ENCODE measurements around the gene YEATS2. TPM values are rescaled to one million over a fixed set of nuclear protein-coding genes. Genes with fewer than 3 reads are reported as not detected.
"Not testable (repeated sequence)": the region's sequence is repeated elsewhere in the genome, so short reads cannot be mapped to it uniquely, and the experiment has no call there.

Gene YEATS2
- total RNA-seq, 1 donor from 2014 or later = 62.2 TPM

- Mint-ChIP-seq H3K36me3 (ENCODE audit: low read depth) (peaks cover 23% of the 10 kb centered on the region), H3K27me3 (no peaks in the 10 kb centered on the region), H3K27ac (peak overlapping the region; percentile 85), H3K9me3 (no peaks in the 10 kb centered on the region), H3K4me3 (peak overlapping the region; percentile 82), H3K4me1 (peaks cover 31% of the 10 kb centered on the region)
- no peak for DNase-seq
- intact Hi-C loops (cut with micrococcal nuclease) = loop anchor here (2.0 to 5.0 kb wide), 2 partner anchors 142 to 460 kb away; partner anchors contain the start of genes DVL3 and KLHL6
These were observed 431 bp upstream of the YEATS2 start for GRCh38 chr3:183697123-183697609.

- Mint-ChIP-seq H3K4me3 (peak overlapping the region; percentile 92), H3K36me3 (ENCODE audit: low read depth) (peaks cover 25% of the 10 kb centered on the region), H3K27ac (peak overlapping the region; percentile 84), H3K4me1 (peaks cover 32% of the 10 kb centered on the region), H3K27me3 (no peaks in the 10 kb centered on the region), H3K9me3 (no peaks in the 10 kb centered on the region)
- intact Hi-C loops (cut with micrococcal nuclease) = loop anchor here (1.0 to 5.0 kb wide), 2 partner anchors 62 to 459 kb away; partner anchors contain the start of gene DVL3
- DNase-seq = peak; percentile 79
These were observed 738 bp downstream of the YEATS2 start for GRCh38 chr3:183698318-183698751.

- Mint-ChIP-seq H3K36me3 (ENCODE audit: low read depth) (peaks cover 28% of the 10 kb centered on the region), H3K4me1 (peaks cover 36% of the 10 kb centered on the region), H3K27ac (peak overlapping the region; percentile 84), H3K9me3 (no peaks in the 10 kb centered on the region), H3K27me3 (no peaks in the 10 kb centered on the region), H3K4me3 (peak overlapping the region; percentile 92)
- intact Hi-C loops (cut with micrococcal nuclease) = loop anchor here (1.0 to 5.0 kb wide), 3 partner anchors 62 to 459 kb away; partner anchors contain the start of gene DVL3
- DNase-seq = peak; percentile 69
These were observed 1.2 kb downstream of the YEATS2 start for GRCh38 chr3:183698756-183699155.

GRCh38 chr3:183699238-183699947 lies 1.8 kb downstream of the YEATS2 start:
- no peaks in the 10 kb centered on the region for H3K27me3 Mint-ChIP-seq
- H3K4me1 Mint-ChIP-seq = peaks cover 37% of the 10 kb centered on the region
- H3K4me3 Mint-ChIP-seq = peak overlapping the region; percentile 92
- peaks cover 31% of the 10 kb centered on the region for H3K36me3 Mint-ChIP-seq (ENCODE audit: low read depth)
- no peak for DNase-seq
- H3K27ac Mint-ChIP-seq = peak overlapping the region; percentile 84
- no peaks in the 10 kb centered on the region for H3K9me3 Mint-ChIP-seq
- intact Hi-C loops (cut with micrococcal nuclease) = loop anchor here (1.0 to 5.0 kb wide), 2 partner anchors 230 to 458 kb away; partner anchors contain the start of gene DVL3

- Mint-ChIP-seq H3K4me1 (peaks cover 47% of the 10 kb centered on the region), H3K27me3 (no peaks in the 10 kb centered on the region), H3K4me3 (no peak overlapping the region), H3K27ac (no peak overlapping the region), H3K9me3 (no peaks in the 10 kb centered on the region), H3K36me3 (ENCODE audit: low read depth) (peaks cover 34% of the 10 kb centered on the region)
- intact Hi-C loops (cut with micrococcal nuclease) = no loop called here
- no peak for DNase-seq
These were observed 4.1 kb downstream of the YEATS2 start for GRCh38 chr3:183701744-183702143.

- H3K27ac Mint-ChIP-seq; intact Hi-C loops (cut with micrococcal nuclease); DNase-seq; H3K4me3 Mint-ChIP-seq; H3K27me3 Mint-ChIP-seq; H3K9me3 Mint-ChIP-seq: not testable (repeated sequence)
- Mint-ChIP-seq H3K4me1 (peaks cover 43% of the 10 kb centered on the region), H3K36me3 (ENCODE audit: low read depth) (peaks cover 35% of the 10 kb centered on the region)
These were observed 6.3 kb downstream of the YEATS2 start for GRCh38 chr3:183703892-183704291.

GRCh38 chr3:183710231-183710630 lies 12.6 kb downstream of the YEATS2 start:
- Mint-ChIP-seq H3K4me1 (peaks cover 17% of the 10 kb centered on the region), H3K36me3 (ENCODE audit: low read depth) (peaks cover 11% of the 10 kb centered on the region), H3K27me3 (no peaks in the 10 kb centered on the region), H3K9me3 (no peaks in the 10 kb centered on the region), H3K27ac (no peak overlapping the region), H3K4me3 (no peak overlapping the region)
- no peak for DNase-seq
- intact Hi-C loops (cut with micrococcal nuclease) = no loop called here

- Mint-ChIP-seq H3K36me3 (ENCODE audit: low read depth) (peaks cover 12% of the 10 kb centered on the region), H3K27me3 (no peaks in the 10 kb centered on the region), H3K4me1 (peaks cover 10% of the 10 kb centered on the region), H3K9me3 (no peaks in the 10 kb centered on the region), H3K4me3 (no peak overlapping the region), H3K27ac (no peak overlapping the region)
- DNase-seq = no peak
- intact Hi-C loops (cut with micrococcal nuclease) = no loop called here
These were observed 13.9 kb downstream of the YEATS2 start for GRCh38 chr3:183711516-183711915.

GRCh38 chr3:183714622-183715021 lies 17.0 kb downstream of the YEATS2 start:
- H3K27me3 Mint-ChIP-seq = no peaks in the 10 kb centered on the region
- H3K36me3 Mint-ChIP-seq (ENCODE audit: low read depth) = peaks cover 29% of the 10 kb centered on the region
- no peak overlapping the region for H3K27ac Mint-ChIP-seq
- H3K9me3 Mint-ChIP-seq = no peaks in the 10 kb centered on the region
- DNase-seq = no peak
- H3K4me3 Mint-ChIP-seq = no peak overlapping the region
- H3K4me1 Mint-ChIP-seq = peaks cover 8% of the 10 kb centered on the region
- intact Hi-C loops (cut with micrococcal nuclease) = no loop called here

GRCh38 chr3:183718012-183718411 lies 20.4 kb downstream of the YEATS2 start:
- H3K36me3 Mint-ChIP-seq (ENCODE audit: low read depth) = peaks cover 47% of the 10 kb centered on the region
- no peaks in the 10 kb centered on the region for H3K27me3 Mint-ChIP-seq
- intact Hi-C loops (cut with micrococcal nuclease) = no loop called here
- H3K4me1 Mint-ChIP-seq = peaks cover 4% of the 10 kb centered on the region
- peak overlapping the region; percentile 15 for H3K27ac Mint-ChIP-seq
- no peaks in the 10 kb centered on the region for H3K9me3 Mint-ChIP-seq
- no peak for DNase-seq
- no peak overlapping the region for H3K4me3 Mint-ChIP-seq

GRCh38 chr3:183725387-183725786 lies 27.8 kb downstream of the YEATS2 start:
- Mint-ChIP-seq H3K4me3 (no peak overlapping the region), H3K36me3 (ENCODE audit: low read depth) (peaks cover 69% of the 10 kb centered on the region), H3K27me3 (no peaks in the 10 kb centered on the region), H3K9me3 (no peaks in the 10 kb centered on the region), H3K4me1 (peaks cover 4% of the 10 kb centered on the region), H3K27ac (peak overlapping the region; percentile 4)
- DNase-seq = no peak
- intact Hi-C loops (cut with micrococcal nuclease) = no loop called here

- Mint-ChIP-seq H3K4me3 (no peak overlapping the region), H3K36me3 (ENCODE audit: low read depth) (peaks cover 67% of the 10 kb centered on the region), H3K9me3 (no peaks in the 10 kb centered on the region), H3K27ac (peak overlapping the region; percentile 12), H3K27me3 (no peaks in the 10 kb centered on the region), H3K4me1 (peaks cover 2% of the 10 kb centered on the region)
- intact Hi-C loops (cut with micrococcal nuclease) = no loop called here
- no peak for DNase-seq
These were observed 30.6 kb downstream of the YEATS2 start for GRCh38 chr3:183728204-183728603.

GRCh38 chr3:183730361-183730760 lies 32.8 kb downstream of the YEATS2 start:
- no peak for DNase-seq
- H3K27me3 Mint-ChIP-seq = no peaks in the 10 kb centered on the region
- H3K27ac Mint-ChIP-seq = no peak overlapping the region
- intact Hi-C loops (cut with micrococcal nuclease) = no loop called here
- H3K4me1 Mint-ChIP-seq = peaks cover 2% of the 10 kb centered on the region
- no peak overlapping the region for H3K4me3 Mint-ChIP-seq
- H3K36me3 Mint-ChIP-seq (ENCODE audit: low read depth) = peaks cover 78% of the 10 kb centered on the region
- no peaks in the 10 kb centered on the region for H3K9me3 Mint-ChIP-seq

- peaks cover 76% of the 10 kb centered on the region for H3K36me3 Mint-ChIP-seq (ENCODE audit: low read depth)
- H3K27me3 Mint-ChIP-seq = no peaks in the 10 kb centered on the region
- no peak overlapping the region for H3K4me3 Mint-ChIP-seq
- peaks cover 2% of the 10 kb centered on the region for H3K4me1 Mint-ChIP-seq
- no peaks in the 10 kb centered on the region for H3K9me3 Mint-ChIP-seq
- intact Hi-C loops (cut with micrococcal nuclease) = no loop called here
- no peak overlapping the region for H3K27ac Mint-ChIP-seq
- DNase-seq = no peak
These were observed 34.0 kb downstream of the YEATS2 start for GRCh38 chr3:183731611-183732010.

Data from activated CD4-positive, alpha-beta T cell treated with anti-CD3 and anti-CD28 coated beads, Interleukin-2, amount 10 ng/mL, durations not matched to agents 24 days and 14 days (primary cell).